ENCODE measurements around the gene PITPNM3.

DNA sequence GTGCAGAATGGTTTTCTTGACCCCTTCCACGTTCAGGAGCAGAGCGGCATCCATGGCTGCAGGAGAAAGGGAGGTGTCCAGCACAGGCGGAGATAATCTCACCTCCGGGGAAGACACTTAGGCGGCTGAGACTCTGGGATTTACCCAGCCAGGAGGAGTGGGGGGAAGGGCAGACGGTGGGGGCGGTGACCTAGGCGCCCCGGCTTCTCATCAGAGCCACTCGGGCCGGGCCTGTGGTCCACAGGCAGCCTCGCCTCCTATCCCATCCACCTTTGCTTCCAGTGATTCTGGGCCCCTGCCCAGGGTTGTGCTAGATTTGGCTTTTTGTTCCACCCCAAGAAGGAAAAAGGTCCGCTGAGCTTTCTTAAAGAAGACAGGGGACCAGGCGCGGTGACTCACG is 121.3 kb downstream of the PITPNM3 start, which contains the start of gene AIPL1:
- no peak for TF ChIP-seq CTCF (IDR thresholded peaks at IDR 0.05; ENCODE audit: poor library complexity)
- TF ChIP-seq EZH2 (IDR thresholded peaks at IDR 0.05; ENCODE audit: borderline replicate concordance) = no peak
- no peak for TF ChIP-seq EZH2phosphoT487 (IDR thresholded peaks at IDR 0.05; ENCODE audit: low read depth, severe bottlenecking, unreplicated experiment)

Data from hepatocyte (in vitro differentiated cells).